Colonic mucosa (tissue), 4 donors: ENCODE results near the gene ZNF385C. TPM values are rescaled to one million over a fixed set of nuclear protein-coding genes. Genes with fewer than 3 reads are reported as not detected.

Experiments used
- DNase-seq: peaks from one replicate; pipeline ENCODE4 v3.0.0-alpha.2; 2020
- H3K27ac ChIP-seq: fragments of 200-600 bp; one replicate; pipeline ENCODE4 v1.8.0; 2021
- H3K27me3 ChIP-seq: fragments of 200-600 bp; one replicate; pipeline ENCODE4 v1.8.0; 2021
- H3K36me3 ChIP-seq: fragments of 200-600 bp; one replicate; pipeline ENCODE4 v1.8.0; 2021
- H3K4me1 ChIP-seq: fragments of 200-600 bp; one replicate; pipeline ENCODE4 v1.8.0; 2021; ENCODE audit warnings: mild to moderate bottlenecking
- H3K4me3 ChIP-seq: fragments of 200-600 bp; one replicate; pipeline ENCODE4 v1.8.0; 2021
- H3K9ac ChIP-seq, 2 donors: one replicate each; pipeline ENCODE4 v1.7.0; 2013; ENCODE audit warnings: control low read depth in 2 of 2, low read depth in 2 of 2, low read length in 2 of 2
- H3K9me3 ChIP-seq: fragments of 200-600 bp; one replicate; pipeline ENCODE4 v1.8.0; 2021
- CTCF ChIP-seq: fragments of 200-600 bp; IDR thresholded peaks from one replicate; pipeline ENCODE4 v1.8.0; 2022; ENCODE audit warnings: antibody characterized with exemption, mild to moderate bottlenecking
- intact Hi-C: fragments of 100-400 bp; cut with DNase I; formaldehyde crosslinking; loops from one replicate; pipeline ENCODE4 v1.14.1; 2022
- total RNA-seq, 2 donors: library from RNA; stranded (reverse); fragmentation: NEBNext Ultra II Directional in 1 of 2; extraction: Animal tissue kit (Norgen Biotek cat#: 25700) in 1 of 2; gene quantifications; one replicate each; pipeline ENCODE4 v1.2.1, GENCODE V29; 2021
- donor health status: healthy.
- donor health status: DM: no; HTN: no; CAD: no.
- donor health status: DM: no; HTN: no; CAD: no.

The ZNF385C gene
- total RNA-seq, 2 donors from 2014 or later = 0.20 to 0.32 TPM

GRCh38 chr17:42098730-42099399, 592 bp upstream of the ZNF385C start:
- no peaks in the 10 kb centered on the region for H3K9me3 ChIP-seq
- peaks cover 18% of the 10 kb centered on the region for H3K27me3 ChIP-seq
- no peak overlapping the region for H3K4me3 ChIP-seq
- H3K9ac ChIP-seq = no peak overlapping the region
- H3K36me3 ChIP-seq = no peaks in the 10 kb centered on the region
- TF ChIP-seq CTCF = no peak
- intact Hi-C loops = no loop called here
- DNase-seq = no peak
- no peaks in the 10 kb centered on the region for H3K4me1 ChIP-seq
- H3K27ac ChIP-seq = no peak overlapping the region

GRCh38 chr17:42096360-42097111, 1.7 kb downstream of the ZNF385C start:
- Histone ChIP-seq H3K9me3 (no peaks in the 10 kb centered on the region), H3K27ac (no peak overlapping the region), H3K36me3 (no peaks in the 10 kb centered on the region), H3K27me3 (peaks cover 18% of the 10 kb centered on the region), H3K4me1 (no peaks in the 10 kb centered on the region), H3K9ac (no peak overlapping the region), H3K4me3 (no peak overlapping the region)
- intact Hi-C loops = no loop called here
- no peak for DNase-seq
- no peak for TF ChIP-seq CTCF

- Histone ChIP-seq H3K9me3 (no peaks in the 10 kb centered on the region), H3K27ac (no peak overlapping the region), H3K9ac (no peak overlapping the region), H3K4me1 (no peaks in the 10 kb centered on the region), H3K27me3 (peaks cover 18% of the 10 kb centered on the region), H3K36me3 (no peaks in the 10 kb centered on the region), H3K4me3 (no peak overlapping the region)
- intact Hi-C loops = no loop called here
- no peak for TF ChIP-seq CTCF
- DNase-seq = no peak
Measured at GRCh38 chr17:42094375-42095069, 3.8 kb downstream of the ZNF385C start.

GRCh38 chr17:42092939-42093338, 5.3 kb downstream of the ZNF385C start:
- no peak for TF ChIP-seq CTCF
- H3K9me3 ChIP-seq = no peaks in the 10 kb centered on the region
- H3K27ac ChIP-seq = no peak overlapping the region
- no peak overlapping the region for H3K4me3 ChIP-seq
- H3K27me3 ChIP-seq = peaks cover 13% of the 10 kb centered on the region
- no peak for DNase-seq
- intact Hi-C loops = no loop called here
- H3K9ac ChIP-seq = no peak overlapping the region
- H3K36me3 ChIP-seq = no peaks in the 10 kb centered on the region
- H3K4me1 ChIP-seq = no peaks in the 10 kb centered on the region

GRCh38 chr17:42090964-42091790, 7.1 kb downstream of the ZNF385C start:
- no peak overlapping the region for H3K9ac ChIP-seq
- no peak for DNase-seq
- intact Hi-C loops = no loop called here
- no peaks in the 10 kb centered on the region for H3K9me3 ChIP-seq
- peaks cover 3% of the 10 kb centered on the region for H3K27me3 ChIP-seq
- H3K4me3 ChIP-seq = no peak overlapping the region
- H3K27ac ChIP-seq = no peak overlapping the region
- no peaks in the 10 kb centered on the region for H3K4me1 ChIP-seq
- no peaks in the 10 kb centered on the region for H3K36me3 ChIP-seq
- no peak for TF ChIP-seq CTCF
